ENCODE results near the gene PDZD4. TPM values are rescaled to one million over a fixed set of nuclear protein-coding genes. Genes with fewer than 3 reads are reported as not detected.

The PDZD4 gene
- total and polyA plus RNA-seq, 2 experiments from 2014 or later = 30.5 to 230 TPM

- ATAC-seq = no peak
- Histone ChIP-seq H3K79me2 (replicated peaks; ENCODE audit: insufficient read depth) (peaks cover 28% of the 10 kb centered on the region), H2AFZ (no peak overlapping the region), H3K36me3 (ENCODE audit: insufficient read depth) (no peaks in the 10 kb centered on the region), H3K4me2 (no peak overlapping the region), H3K4me1 (ENCODE audit: insufficient read depth) (no peaks in the 10 kb centered on the region), H3K9me2 (ENCODE audit: insufficient read depth) (no peaks in the 10 kb centered on the region), H3K27me3 (ENCODE audit: insufficient read depth) (no peaks in the 10 kb centered on the region), H4K20me1 (replicated peaks; ENCODE audit: insufficient read depth) (0 out of 2 replicates have a peak, but pooled peaks cover 3% of the 10 kb centered on the region), H3K4me3 (no peak overlapping the region), H3K27ac (ENCODE audit: low read depth) (no peak overlapping the region), H3F3A (replicated peaks; ENCODE audit: low read depth) (0 out of 2 replicates have a peak, but pooled peaks cover 2% of the 10 kb centered on the region)
- Mint-ChIP-seq H3K36me3 (ENCODE audit: low read depth) (peaks cover 31% of the 10 kb centered on the region), H3K27ac (no peak overlapping the region), H3K27me3 (ENCODE audit: insufficient read depth, low read depth, poor library complexity) (peaks cover 14% of the 10 kb centered on the region), H3K4me1 (peaks cover 17% of the 10 kb centered on the region), H3K4me3 (no peak overlapping the region), H3K9me3 (no peaks in the 10 kb centered on the region)
- no peak for DNase-seq (ENCODE audit: low spot score)
- TF ChIP-seq STAT1 (IDR thresholded peaks at IDR 0.05; ENCODE audit: unreplicated experiment) = no peak
- TF ChIP-seq EZH2phosphoT487 (IDR thresholded peaks at IDR 0.05; ENCODE audit: unreplicated experiment) = no peak
- TF ChIP-seq POLR2AphosphoS5 (IDR thresholded peaks at IDR 0.05; ENCODE audit: low read depth) = no peak
- TF ChIP-seq CTCF (conservative IDR thresholded peaks at IDR 0.05; ENCODE audit: low read depth in 2 of 2) = no peak
- TF ChIP-seq ZNF331 (CRISPR knock-in tag; IDR thresholded peaks at IDR 0.05; ENCODE audit: low read depth) = no peak
- no peak for TF ChIP-seq CREB1 (CRISPR knock-in tag; IDR thresholded peaks at IDR 0.05; ENCODE audit: low read depth)
- no peak for TF ChIP-seq ETS1 (IDR thresholded peaks at IDR 0.05)
- TF ChIP-seq EZH2 (IDR thresholded peaks at IDR 0.05; ENCODE audit: low read depth, unreplicated experiment) = no peak
- TF ChIP-seq ZNF114 (CRISPR knock-in tag; IDR thresholded peaks at IDR 0.05) = no peak
- no peak for TF ChIP-seq ZNF462 (CRISPR knock-in tag; IDR thresholded peaks at IDR 0.05)
- no peak for TF ChIP-seq NANOG (IDR thresholded peaks at IDR 0.05; ENCODE audit: borderline replicate concordance)
- no peak for TF ChIP-seq REST (IDR thresholded peaks at IDR 0.05; ENCODE audit: unreplicated experiment)
- no peak for TF ChIP-seq JUNB (IDR thresholded peaks at IDR 0.05; ENCODE audit: unreplicated experiment)
These were observed 32.8 kb downstream of the PDZD4 start for GRCh38 chrX:153797415-153798015.

All from GM23338 (cell line).